ENCODE measurements around the gene DISP1. TPM values are rescaled to one million over a fixed set of nuclear protein-coding genes. Genes with fewer than 3 reads are reported as not detected.

DISP1 gene
- total and polyA plus RNA-seq, 2 experiments from 2014 or later, result 2.6 to 3.1 TPM

GRCh38 chr1:222769971-222770620 is 44.7 kb upstream of the DISP1 start:
- Histone ChIP-seq H3K36me3 (ENCODE audit: low read depth) (no peaks in the 10 kb centered on the region), H3K4me1 (ENCODE audit: insufficient read depth) (peaks cover 7% of the 10 kb centered on the region; the same call in 1 of the 2 replicates)
- 47 to 48% methylated on average over 2 of the region's 2 CpGs for WGBS, 2 experiments (ENCODE audit: low coverage in 1 of 2, low lambda C conversion rate in 2 of 2, missing lambda C conversion rate in 2 of 2)

DNA sequence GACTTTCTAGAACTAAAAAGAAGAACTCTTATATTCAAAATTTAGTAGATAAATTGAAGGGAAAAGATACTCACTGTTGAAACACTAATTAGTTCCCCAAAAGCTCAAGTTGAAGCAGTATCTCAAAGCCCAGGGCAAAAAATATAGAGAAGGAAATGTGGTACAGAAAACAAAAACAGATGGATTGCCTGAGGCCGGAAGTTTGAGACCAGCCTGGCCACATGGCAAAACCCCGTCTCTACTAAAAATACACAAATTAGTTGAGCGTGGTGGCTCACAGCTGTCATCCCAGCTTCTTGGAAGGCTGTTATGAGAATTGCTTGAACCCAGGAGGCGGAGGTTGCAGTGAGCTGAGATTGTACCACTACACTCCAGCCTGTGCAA is 41.9 kb upstream of the DISP1 start:
- H3K4me1 ChIP-seq (ENCODE audit: insufficient read depth), result peaks cover 7% of the 10 kb centered on the region; the same call in 1 of the 2 replicates
- H3K36me3 ChIP-seq (ENCODE audit: low read depth), result no peaks in the 10 kb centered on the region
- H3K27ac ChIP-seq, result no peak overlapping the region
- no peak overlapping the region for H3K4me3 ChIP-seq
- H3F3A ChIP-seq (ENCODE audit: insufficient read depth), result peaks cover 11% of the 10 kb centered on the region; the same call in 1 of the 2 replicates
- H3K4me2 ChIP-seq (ENCODE audit: unreplicated experiment), result peak overlapping the region; percentile 29
- in situ Hi-C loops (cut with MboI), result no loop called here
- H2AFZ ChIP-seq, result peak overlapping the region; percentile 68
- no peaks in the 10 kb centered on the region for H3K79me2 ChIP-seq (ENCODE audit: insufficient read depth)
- 5 to 6% methylated on average over 4 of the region's 4 CpGs for WGBS, 2 experiments (ENCODE audit: low coverage in 1 of 2, low lambda C conversion rate in 2 of 2, missing lambda C conversion rate in 2 of 2)
- TF ChIP-seq EZH2 (IDR thresholded peaks at IDR 0.05; ENCODE audit: insufficient read depth, poor library complexity, severe bottlenecking), result no peak
- TF ChIP-seq EZH2phosphoT487 (IDR thresholded peaks at IDR 0.05; ENCODE audit: insufficient read depth, low read depth), result no peak
- H3K9me2 ChIP-seq (ENCODE audit: insufficient read depth), result no peaks in the 10 kb centered on the region
- H4K20me1 ChIP-seq (ENCODE audit: insufficient read depth), result no peaks in the 10 kb centered on the region
- no peak overlapping the region for H3K9ac ChIP-seq
- DNase-seq, result no peak
- no peaks in the 10 kb centered on the region for H3K9me3 ChIP-seq (ENCODE audit: low read depth)
- no peaks in the 10 kb centered on the region for H3K27me3 ChIP-seq (replicated peaks; ENCODE audit: insufficient read depth)

More at GRCh38 chr1:222769971-222770620, 44.7 kb upstream of the DISP1 start:
- Histone ChIP-seq H3K9me2 (ENCODE audit: insufficient read depth) (no peaks in the 10 kb centered on the region), H2AFZ (no peak overlapping the region), H3K27ac (no peak overlapping the region), H3K79me2 (ENCODE audit: insufficient read depth) (no peaks in the 10 kb centered on the region), H3K9ac (no peak overlapping the region), H3F3A (ENCODE audit: insufficient read depth) (peaks cover 7% of the 10 kb centered on the region; the same call in 1 of the 2 replicates), H3K4me3 (no peak overlapping the region), H3K4me2 (ENCODE audit: unreplicated experiment) (no peak overlapping the region), H3K9me3 (ENCODE audit: low read depth) (no peaks in the 10 kb centered on the region), H3K27me3 (replicated peaks; ENCODE audit: insufficient read depth) (no peaks in the 10 kb centered on the region), H4K20me1 (ENCODE audit: insufficient read depth) (no peaks in the 10 kb centered on the region)
- in situ Hi-C loops (cut with MboI), result no loop called here
- peak; percentile 16 for DNase-seq
- no peak for TF ChIP-seq EZH2 (IDR thresholded peaks at IDR 0.05; ENCODE audit: insufficient read depth, poor library complexity, severe bottlenecking)
- TF ChIP-seq EZH2phosphoT487 (IDR thresholded peaks at IDR 0.05; ENCODE audit: insufficient read depth, low read depth), result no peak

- in situ Hi-C loops (cut with MboI), result no loop called here
- no peak for TF ChIP-seq EZH2 (IDR thresholded peaks at IDR 0.05; ENCODE audit: insufficient read depth, poor library complexity, severe bottlenecking)
- no peak for TF ChIP-seq EZH2phosphoT487 (IDR thresholded peaks at IDR 0.05; ENCODE audit: insufficient read depth, low read depth)
- Histone ChIP-seq H4K20me1 (ENCODE audit: insufficient read depth) (no peaks in the 10 kb centered on the region), H3K27ac (no peak overlapping the region), H3K9ac (no peak overlapping the region), H3K79me2 (ENCODE audit: insufficient read depth) (no peaks in the 10 kb centered on the region), H3K4me3 (no peak overlapping the region), H3K9me2 (ENCODE audit: insufficient read depth) (no peaks in the 10 kb centered on the region), H3K36me3 (ENCODE audit: low read depth) (no peaks in the 10 kb centered on the region), H3K4me1 (ENCODE audit: insufficient read depth) (peaks cover 7% of the 10 kb centered on the region; the same call in 1 of the 2 replicates), H3K4me2 (ENCODE audit: unreplicated experiment) (no peak overlapping the region), H3F3A (ENCODE audit: insufficient read depth) (peaks cover 10% of the 10 kb centered on the region; the same call in 1 of the 2 replicates), H2AFZ (no peak overlapping the region), H3K9me3 (ENCODE audit: low read depth) (no peaks in the 10 kb centered on the region), H3K27me3 (replicated peaks; ENCODE audit: insufficient read depth) (no peaks in the 10 kb centered on the region)
- 92 to 93% methylated on average over 1 of the region's 1 CpG for WGBS, 2 experiments (ENCODE audit: low coverage in 1 of 2, low lambda C conversion rate in 2 of 2, missing lambda C conversion rate in 2 of 2)
- peak; percentile 70 for DNase-seq
Observed at GRCh38 chr1:222777463-222777862, 37.4 kb upstream of the DISP1 start.

DNA sequence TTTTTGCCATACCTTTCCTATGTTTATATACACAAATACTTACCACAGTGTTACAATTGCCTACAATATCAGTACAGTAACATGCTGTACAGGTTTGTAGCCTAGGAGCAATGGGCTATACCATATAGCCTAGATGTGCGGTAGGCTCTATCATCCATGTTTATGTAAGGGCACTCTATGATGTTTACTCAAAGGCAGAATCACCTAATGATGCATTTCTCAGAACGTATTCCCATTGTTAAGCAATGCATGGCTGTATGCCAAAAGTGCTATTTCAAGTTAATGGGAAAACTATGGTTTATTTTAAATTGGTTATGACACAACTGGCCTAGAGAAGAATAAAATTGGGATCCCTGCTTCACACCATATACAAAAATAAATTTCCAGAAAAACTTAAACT is 36.9 kb upstream of the DISP1 start:
- Histone ChIP-seq H3K9ac (no peak overlapping the region), H3K4me2 (ENCODE audit: unreplicated experiment) (no peak overlapping the region), H2AFZ (no peak overlapping the region), H4K20me1 (ENCODE audit: insufficient read depth) (no peaks in the 10 kb centered on the region), H3K4me3 (no peak overlapping the region), H3K9me2 (ENCODE audit: insufficient read depth) (no peaks in the 10 kb centered on the region), H3K4me1 (ENCODE audit: insufficient read depth) (peaks cover 3% of the 10 kb centered on the region; the same call in 1 of the 2 replicates), H3K9me3 (ENCODE audit: low read depth) (no peaks in the 10 kb centered on the region), H3K27ac (no peak overlapping the region), H3K27me3 (replicated peaks; ENCODE audit: insufficient read depth) (no peaks in the 10 kb centered on the region; the same call in 1 of the 2 replicates), H3F3A (ENCODE audit: insufficient read depth) (peaks cover 5% of the 10 kb centered on the region; the same call in 1 of the 2 replicates), H3K36me3 (ENCODE audit: low read depth) (no peaks in the 10 kb centered on the region), H3K79me2 (ENCODE audit: insufficient read depth) (no peaks in the 10 kb centered on the region)
- DNase-seq, result peak; percentile 47
- in situ Hi-C loops (cut with MboI), result no loop called here
- WGBS, 2 experiments (ENCODE audit: low coverage in 1 of 2, low lambda C conversion rate in 2 of 2, missing lambda C conversion rate in 2 of 2), result 34 to 39% methylated on average over 2 of the region's 2 CpGs
- TF ChIP-seq EZH2 (IDR thresholded peaks at IDR 0.05; ENCODE audit: insufficient read depth, poor library complexity, severe bottlenecking) (no peak), EZH2phosphoT487 (IDR thresholded peaks at IDR 0.05; ENCODE audit: insufficient read depth, low read depth) (no peak)

All from GM23248 (cell line).